Panc1 (cell line): ENCODE measurements around the gene SORL1-AS1.

ENCODE experiments used
- ATAC-seq: fragments of 200-7000 bp; cut with Tn5 transposase; 2 replicates; pipeline ENCODE4 v1.9.1; 2020; ENCODE audit warnings: mild to moderate bottlenecking, moderate library complexity
- BruUV-seq: library from RNA; stranded (reverse); fragments of 400-500 nt; replicated peaks from 2 replicates; lab custom pipeline; 2021; lab: Mats Ljungman, UMichigan
- CTCF ChIA-PET: fragments of 300-600 bp; sonication (Branson Sonifier 250); formaldehyde crosslinking; loops from one replicate; lab custom pipeline; 2022; ENCODE audit warnings: antibody characterized with exemption; lab: Charles Lee
- POLR2A ChIA-PET: fragments of 300-600 bp; sonication (Branson Sonifier 250); formaldehyde crosslinking; loops from one replicate; lab custom pipeline; 2022; ENCODE audit warnings: antibody characterized with exemption; lab: Charles Lee
- DNase-seq: peaks from one replicate; pipeline ENCODE4 v3.0.0-alpha.2; 2010; ENCODE audit warnings: low read depth, low spot score
- H3K27ac ChIP-seq: 2 replicates; pipeline ENCODE4 v1.5.1; 2011; ENCODE audit warnings: mild to moderate bottlenecking, low read length, inconsistent platforms
- H3K27me3 ChIP-seq: fragments of 200-500 bp; sonication (Bioruptor generic); 2 replicates; pipeline ENCODE4 v1.6.0; 2014; ENCODE audit warnings: low read length, inconsistent platforms; ENCODE audit not compliant: control insufficient read depth, insufficient read depth
- H3K36me3 ChIP-seq: fragments of 200-500 bp; sonication (Bioruptor generic); 2 replicates; pipeline ENCODE4 v1.5.1; 2014; ENCODE audit warnings: inconsistent platforms, mild to moderate bottlenecking, low read length, moderate library complexity; ENCODE audit not compliant: control insufficient read depth, insufficient read depth
- H3K4me1 ChIP-seq: 2 replicates; pipeline ENCODE4 v1.5.1; 2011; ENCODE audit warnings: inconsistent platforms, mild to moderate bottlenecking, low read length, moderate library complexity; ENCODE audit not compliant: control insufficient read depth, insufficient read depth
- H3K4me3 ChIP-seq, 2 experiments: 2 replicates each; pipeline ENCODE4 v1.5.1; 2011 to 2012; ENCODE audit warnings: low read depth in 2 of 2, low read length in 2 of 2, mild to moderate bottlenecking in 2 of 2, inconsistent platforms in 1 of 2, moderate library complexity in 1 of 2
- H3K9me3 ChIP-seq: fragments of 200-500 bp; sonication (Bioruptor generic); 2 replicates; pipeline ENCODE4 v1.5.1; 2014; ENCODE audit warnings: low read depth, mild to moderate bottlenecking, inconsistent platforms, low read length, moderate library complexity; ENCODE audit not compliant: control insufficient read depth, insufficient read depth
- POLR2AphosphoS5 ChIP-seq: IDR thresholded peaks from 2 replicates; pipeline ENCODE4 v1.6.1; 2012; ENCODE audit warnings: mild to moderate bottlenecking, low read depth, low read length, moderate library complexity
- SIN3A ChIP-seq: IDR thresholded peaks from 2 replicates; pipeline ENCODE4 v1.6.1; 2012; ENCODE audit warnings: low read depth, mild to moderate bottlenecking, low read length, moderate library complexity, borderline replicate concordance; ENCODE audit not compliant: insufficient read depth
- TCF7L2 ChIP-seq: IDR thresholded peaks from 2 replicates; pipeline ENCODE4 v1.6.1; 2011; ENCODE audit warnings: mild to moderate bottlenecking, low read depth, low read length, inconsistent platforms
- in situ Hi-C: cut with HindIII; loops from 2 replicates; pipeline ENCODE4 v1.10.0; 2016; ENCODE audit warnings: low sequenced_read_pairs, low pct_unique_long_range_greater_than_20kb
- intact Hi-C: fragments of 100-400 bp; cut with micrococcal nuclease; formaldehyde crosslinking; loops from one replicate; pipeline ENCODE4 v1.10.0; 2022; ENCODE audit not compliant: unreplicated experiment
- TF ChIP-seq, protein P1 (sequence below): fragments of 450-650 bp; IDR thresholded peaks from 2 replicates; pipeline ENCODE4 v1.5.1; 2017; ENCODE audit warnings: mild to moderate bottlenecking
- TF ChIP-seq, protein P2 (sequence below), 2 experiments: IDR thresholded peaks; 2 replicates each; pipeline ENCODE4 v1.6.1; 2011 to 2012; ENCODE audit warnings: low read depth in 2 of 2, control low read depth in 1 of 2, low read length in 1 of 2, mild to moderate bottlenecking in 1 of 2, moderate library complexity in 1 of 2; ENCODE audit not compliant: insufficient read depth in 1 of 2

SORL1-AS1 gene

DNA sequence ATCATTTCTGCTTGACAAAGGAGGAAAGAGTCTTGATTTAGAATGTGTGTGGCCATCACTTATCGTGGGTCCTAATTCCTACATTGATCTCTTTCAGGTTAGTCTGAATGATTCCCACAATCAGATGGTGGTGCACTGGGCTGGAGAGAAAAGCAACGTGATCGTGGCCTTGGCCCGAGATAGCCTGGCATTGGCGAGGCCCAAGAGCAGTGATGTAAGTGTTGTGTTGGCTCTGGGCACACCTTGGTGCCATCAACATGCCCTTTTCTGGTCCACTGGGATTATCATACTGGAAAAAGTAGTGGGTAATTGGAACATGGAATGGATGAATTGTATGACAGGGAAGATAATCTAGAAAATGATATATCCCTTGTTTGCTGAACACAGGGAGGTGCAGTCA is 17.1 kb upstream of the SORL1-AS1 start:
- Histone ChIP-seq H3K4me1 (peaks cover 30% of the 10 kb centered on the region), H3K36me3 (no peaks in the 10 kb centered on the region), H3K4me3 (no peak overlapping the region), H3K9me3 (no peaks in the 10 kb centered on the region), H3K27ac (no peak overlapping the region), H3K27me3 (no peaks in the 10 kb centered on the region)
- POLR2A ChIA-PET: no interaction called here
- TF ChIP-seq POLR2AphosphoS5 (no peak), TCF7L2 (no peak), SIN3A (no peak)
- TF ChIP-seq, protein P1, sequence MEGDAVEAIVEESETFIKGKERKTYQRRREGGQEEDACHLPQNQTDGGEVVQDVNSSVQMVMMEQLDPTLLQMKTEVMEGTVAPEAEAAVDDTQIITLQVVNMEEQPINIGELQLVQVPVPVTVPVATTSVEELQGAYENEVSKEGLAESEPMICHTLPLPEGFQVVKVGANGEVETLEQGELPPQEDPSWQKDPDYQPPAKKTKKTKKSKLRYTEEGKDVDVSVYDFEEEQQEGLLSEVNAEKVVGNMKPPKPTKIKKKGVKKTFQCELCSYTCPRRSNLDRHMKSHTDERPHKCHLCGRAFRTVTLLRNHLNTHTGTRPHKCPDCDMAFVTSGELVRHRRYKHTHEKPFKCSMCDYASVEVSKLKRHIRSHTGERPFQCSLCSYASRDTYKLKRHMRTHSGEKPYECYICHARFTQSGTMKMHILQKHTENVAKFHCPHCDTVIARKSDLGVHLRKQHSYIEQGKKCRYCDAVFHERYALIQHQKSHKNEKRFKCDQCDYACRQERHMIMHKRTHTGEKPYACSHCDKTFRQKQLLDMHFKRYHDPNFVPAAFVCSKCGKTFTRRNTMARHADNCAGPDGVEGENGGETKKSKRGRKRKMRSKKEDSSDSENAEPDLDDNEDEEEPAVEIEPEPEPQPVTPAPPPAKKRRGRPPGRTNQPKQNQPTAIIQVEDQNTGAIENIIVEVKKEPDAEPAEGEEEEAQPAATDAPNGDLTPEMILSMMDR: no peak
- intact Hi-C loops: no loop called here
- BruUV-seq: no TSS peak
- ATAC-seq: no peak
- in situ Hi-C loops: no loop called here
- CTCF ChIA-PET: interaction anchor here (0.6 kb wide), 1 partner anchor 109 kb away, joined by 3 read pairs; no protein-coding TSS in a partner anchor
- no peak for DNase-seq

DNA sequence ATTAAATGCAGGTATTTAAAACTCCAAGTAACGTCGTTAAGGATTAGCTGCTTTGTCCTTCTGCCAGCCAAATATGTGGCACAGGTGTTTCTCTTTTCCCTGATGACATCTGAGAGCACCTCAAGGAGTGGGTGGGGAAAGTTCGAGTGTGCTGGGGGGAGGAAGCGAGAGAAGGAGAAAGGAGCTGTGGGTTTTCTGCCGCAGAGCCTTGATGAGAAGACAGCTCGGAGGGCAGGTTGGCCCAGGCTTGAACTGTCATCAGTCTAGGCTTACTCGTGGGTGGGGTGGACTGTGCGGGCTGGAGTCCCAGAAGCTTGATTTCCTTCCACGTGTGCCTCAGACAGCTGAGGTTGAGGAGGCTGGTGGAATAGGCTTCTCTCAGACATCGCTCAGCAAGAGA is 15.2 kb upstream of the SORL1-AS1 start:
- Histone ChIP-seq H3K4me3 (no peak overlapping the region), H3K36me3 (no peaks in the 10 kb centered on the region), H3K4me1 (peaks cover 50% of the 10 kb centered on the region), H3K27ac (peak overlapping the region; percentile 87), H3K9me3 (no peaks in the 10 kb centered on the region), H3K27me3 (no peaks in the 10 kb centered on the region)
- intact Hi-C loops (no loop called here), in situ Hi-C loops (no loop called here)
- TF ChIP-seq SIN3A: no peak
- TF ChIP-seq, protein P1: no peak
- TF ChIP-seq TCF7L2: no peak
- no peak for TF ChIP-seq POLR2AphosphoS5
- TF ChIP-seq, protein P2, sequence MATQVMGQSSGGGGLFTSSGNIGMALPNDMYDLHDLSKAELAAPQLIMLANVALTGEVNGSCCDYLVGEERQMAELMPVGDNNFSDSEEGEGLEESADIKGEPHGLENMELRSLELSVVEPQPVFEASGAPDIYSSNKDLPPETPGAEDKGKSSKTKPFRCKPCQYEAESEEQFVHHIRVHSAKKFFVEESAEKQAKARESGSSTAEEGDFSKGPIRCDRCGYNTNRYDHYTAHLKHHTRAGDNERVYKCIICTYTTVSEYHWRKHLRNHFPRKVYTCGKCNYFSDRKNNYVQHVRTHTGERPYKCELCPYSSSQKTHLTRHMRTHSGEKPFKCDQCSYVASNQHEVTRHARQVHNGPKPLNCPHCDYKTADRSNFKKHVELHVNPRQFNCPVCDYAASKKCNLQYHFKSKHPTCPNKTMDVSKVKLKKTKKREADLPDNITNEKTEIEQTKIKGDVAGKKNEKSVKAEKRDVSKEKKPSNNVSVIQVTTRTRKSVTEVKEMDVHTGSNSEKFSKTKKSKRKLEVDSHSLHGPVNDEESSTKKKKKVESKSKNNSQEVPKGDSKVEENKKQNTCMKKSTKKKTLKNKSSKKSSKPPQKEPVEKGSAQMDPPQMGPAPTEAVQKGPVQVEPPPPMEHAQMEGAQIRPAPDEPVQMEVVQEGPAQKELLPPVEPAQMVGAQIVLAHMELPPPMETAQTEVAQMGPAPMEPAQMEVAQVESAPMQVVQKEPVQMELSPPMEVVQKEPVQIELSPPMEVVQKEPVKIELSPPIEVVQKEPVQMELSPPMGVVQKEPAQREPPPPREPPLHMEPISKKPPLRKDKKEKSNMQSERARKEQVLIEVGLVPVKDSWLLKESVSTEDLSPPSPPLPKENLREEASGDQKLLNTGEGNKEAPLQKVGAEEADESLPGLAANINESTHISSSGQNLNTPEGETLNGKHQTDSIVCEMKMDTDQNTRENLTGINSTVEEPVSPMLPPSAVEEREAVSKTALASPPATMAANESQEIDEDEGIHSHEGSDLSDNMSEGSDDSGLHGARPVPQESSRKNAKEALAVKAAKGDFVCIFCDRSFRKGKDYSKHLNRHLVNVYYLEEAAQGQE (IDR thresholded peaks at IDR 0.05; ENCODE audit: insufficient read depth in 1 of 2, low read depth in 2 of 2, low read length in 1 of 2): no peak
- ATAC-seq (no peak), DNase-seq (no peak)
- ChIA-PET POLR2A (no interaction called here), CTCF (no interaction called here)
- no TSS peak for BruUV-seq
